ENCODE measurements around the gene GTF2IRD1. TPM values are rescaled to one million over a fixed set of nuclear protein-coding genes. Genes with fewer than 3 reads are reported as not detected.

GTF2IRD1 gene
- total and polyA plus RNA-seq, 2 experiments from 2014 or later = 28.7 to 37.1 TPM

DNA sequence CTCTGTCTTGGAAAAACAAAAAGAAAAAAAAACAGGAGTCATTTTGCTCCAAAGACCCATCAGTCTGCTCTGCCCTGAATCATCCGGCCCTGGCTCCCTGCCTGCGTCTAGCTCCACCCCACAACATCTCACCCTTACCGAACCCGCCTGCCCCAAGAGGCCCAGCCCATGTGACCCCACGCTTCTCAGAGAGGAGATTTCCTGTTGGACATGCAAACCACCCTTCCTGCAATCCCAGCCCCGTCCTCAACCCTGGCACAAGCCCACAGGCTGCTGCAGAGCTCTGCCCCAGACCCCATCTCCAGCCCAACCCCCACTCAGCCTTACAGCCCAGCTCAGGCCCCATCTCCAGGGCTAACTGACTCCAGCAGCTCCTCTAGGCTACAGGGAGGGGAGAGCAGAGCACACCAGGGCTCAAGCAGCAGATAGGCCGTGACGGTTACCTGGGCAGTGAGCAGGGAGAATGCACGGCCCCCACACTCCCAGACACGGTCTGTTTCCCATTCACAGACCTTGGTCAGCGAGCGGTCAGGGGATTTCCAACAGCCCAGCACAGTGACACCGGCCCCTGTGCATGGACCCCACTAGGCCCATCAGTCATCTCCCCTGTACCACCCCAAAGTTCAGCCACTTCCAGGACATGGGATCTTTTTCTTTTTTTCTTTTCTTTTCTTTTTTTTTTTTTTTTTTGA is 133.9 kb downstream of the GTF2IRD1 start:
- no peak for TF ChIP-seq EZH2 (IDR thresholded peaks at IDR 0.05; ENCODE audit: low read depth, unreplicated experiment)
- no peak for TF ChIP-seq POLR2AphosphoS5 (IDR thresholded peaks at IDR 0.05; ENCODE audit: low read depth)
- TF ChIP-seq, protein P1, sequence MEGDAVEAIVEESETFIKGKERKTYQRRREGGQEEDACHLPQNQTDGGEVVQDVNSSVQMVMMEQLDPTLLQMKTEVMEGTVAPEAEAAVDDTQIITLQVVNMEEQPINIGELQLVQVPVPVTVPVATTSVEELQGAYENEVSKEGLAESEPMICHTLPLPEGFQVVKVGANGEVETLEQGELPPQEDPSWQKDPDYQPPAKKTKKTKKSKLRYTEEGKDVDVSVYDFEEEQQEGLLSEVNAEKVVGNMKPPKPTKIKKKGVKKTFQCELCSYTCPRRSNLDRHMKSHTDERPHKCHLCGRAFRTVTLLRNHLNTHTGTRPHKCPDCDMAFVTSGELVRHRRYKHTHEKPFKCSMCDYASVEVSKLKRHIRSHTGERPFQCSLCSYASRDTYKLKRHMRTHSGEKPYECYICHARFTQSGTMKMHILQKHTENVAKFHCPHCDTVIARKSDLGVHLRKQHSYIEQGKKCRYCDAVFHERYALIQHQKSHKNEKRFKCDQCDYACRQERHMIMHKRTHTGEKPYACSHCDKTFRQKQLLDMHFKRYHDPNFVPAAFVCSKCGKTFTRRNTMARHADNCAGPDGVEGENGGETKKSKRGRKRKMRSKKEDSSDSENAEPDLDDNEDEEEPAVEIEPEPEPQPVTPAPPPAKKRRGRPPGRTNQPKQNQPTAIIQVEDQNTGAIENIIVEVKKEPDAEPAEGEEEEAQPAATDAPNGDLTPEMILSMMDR (conservative IDR thresholded peaks at IDR 0.05; ENCODE audit: low read depth in 2 of 2) = no peak
- no peak for TF ChIP-seq ZNF331 (CRISPR knock-in tag; IDR thresholded peaks at IDR 0.05; ENCODE audit: low read depth)
- TF ChIP-seq JUNB (IDR thresholded peaks at IDR 0.05; ENCODE audit: unreplicated experiment) = no peak
- TF ChIP-seq EZH2phosphoT487 (IDR thresholded peaks at IDR 0.05; ENCODE audit: unreplicated experiment) = no peak
- no peak for TF ChIP-seq NANOG (IDR thresholded peaks at IDR 0.05; ENCODE audit: borderline replicate concordance)
- TF ChIP-seq, protein P2, sequence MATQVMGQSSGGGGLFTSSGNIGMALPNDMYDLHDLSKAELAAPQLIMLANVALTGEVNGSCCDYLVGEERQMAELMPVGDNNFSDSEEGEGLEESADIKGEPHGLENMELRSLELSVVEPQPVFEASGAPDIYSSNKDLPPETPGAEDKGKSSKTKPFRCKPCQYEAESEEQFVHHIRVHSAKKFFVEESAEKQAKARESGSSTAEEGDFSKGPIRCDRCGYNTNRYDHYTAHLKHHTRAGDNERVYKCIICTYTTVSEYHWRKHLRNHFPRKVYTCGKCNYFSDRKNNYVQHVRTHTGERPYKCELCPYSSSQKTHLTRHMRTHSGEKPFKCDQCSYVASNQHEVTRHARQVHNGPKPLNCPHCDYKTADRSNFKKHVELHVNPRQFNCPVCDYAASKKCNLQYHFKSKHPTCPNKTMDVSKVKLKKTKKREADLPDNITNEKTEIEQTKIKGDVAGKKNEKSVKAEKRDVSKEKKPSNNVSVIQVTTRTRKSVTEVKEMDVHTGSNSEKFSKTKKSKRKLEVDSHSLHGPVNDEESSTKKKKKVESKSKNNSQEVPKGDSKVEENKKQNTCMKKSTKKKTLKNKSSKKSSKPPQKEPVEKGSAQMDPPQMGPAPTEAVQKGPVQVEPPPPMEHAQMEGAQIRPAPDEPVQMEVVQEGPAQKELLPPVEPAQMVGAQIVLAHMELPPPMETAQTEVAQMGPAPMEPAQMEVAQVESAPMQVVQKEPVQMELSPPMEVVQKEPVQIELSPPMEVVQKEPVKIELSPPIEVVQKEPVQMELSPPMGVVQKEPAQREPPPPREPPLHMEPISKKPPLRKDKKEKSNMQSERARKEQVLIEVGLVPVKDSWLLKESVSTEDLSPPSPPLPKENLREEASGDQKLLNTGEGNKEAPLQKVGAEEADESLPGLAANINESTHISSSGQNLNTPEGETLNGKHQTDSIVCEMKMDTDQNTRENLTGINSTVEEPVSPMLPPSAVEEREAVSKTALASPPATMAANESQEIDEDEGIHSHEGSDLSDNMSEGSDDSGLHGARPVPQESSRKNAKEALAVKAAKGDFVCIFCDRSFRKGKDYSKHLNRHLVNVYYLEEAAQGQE (IDR thresholded peaks at IDR 0.05; ENCODE audit: unreplicated experiment) = no peak
- TF ChIP-seq, protein P3, sequence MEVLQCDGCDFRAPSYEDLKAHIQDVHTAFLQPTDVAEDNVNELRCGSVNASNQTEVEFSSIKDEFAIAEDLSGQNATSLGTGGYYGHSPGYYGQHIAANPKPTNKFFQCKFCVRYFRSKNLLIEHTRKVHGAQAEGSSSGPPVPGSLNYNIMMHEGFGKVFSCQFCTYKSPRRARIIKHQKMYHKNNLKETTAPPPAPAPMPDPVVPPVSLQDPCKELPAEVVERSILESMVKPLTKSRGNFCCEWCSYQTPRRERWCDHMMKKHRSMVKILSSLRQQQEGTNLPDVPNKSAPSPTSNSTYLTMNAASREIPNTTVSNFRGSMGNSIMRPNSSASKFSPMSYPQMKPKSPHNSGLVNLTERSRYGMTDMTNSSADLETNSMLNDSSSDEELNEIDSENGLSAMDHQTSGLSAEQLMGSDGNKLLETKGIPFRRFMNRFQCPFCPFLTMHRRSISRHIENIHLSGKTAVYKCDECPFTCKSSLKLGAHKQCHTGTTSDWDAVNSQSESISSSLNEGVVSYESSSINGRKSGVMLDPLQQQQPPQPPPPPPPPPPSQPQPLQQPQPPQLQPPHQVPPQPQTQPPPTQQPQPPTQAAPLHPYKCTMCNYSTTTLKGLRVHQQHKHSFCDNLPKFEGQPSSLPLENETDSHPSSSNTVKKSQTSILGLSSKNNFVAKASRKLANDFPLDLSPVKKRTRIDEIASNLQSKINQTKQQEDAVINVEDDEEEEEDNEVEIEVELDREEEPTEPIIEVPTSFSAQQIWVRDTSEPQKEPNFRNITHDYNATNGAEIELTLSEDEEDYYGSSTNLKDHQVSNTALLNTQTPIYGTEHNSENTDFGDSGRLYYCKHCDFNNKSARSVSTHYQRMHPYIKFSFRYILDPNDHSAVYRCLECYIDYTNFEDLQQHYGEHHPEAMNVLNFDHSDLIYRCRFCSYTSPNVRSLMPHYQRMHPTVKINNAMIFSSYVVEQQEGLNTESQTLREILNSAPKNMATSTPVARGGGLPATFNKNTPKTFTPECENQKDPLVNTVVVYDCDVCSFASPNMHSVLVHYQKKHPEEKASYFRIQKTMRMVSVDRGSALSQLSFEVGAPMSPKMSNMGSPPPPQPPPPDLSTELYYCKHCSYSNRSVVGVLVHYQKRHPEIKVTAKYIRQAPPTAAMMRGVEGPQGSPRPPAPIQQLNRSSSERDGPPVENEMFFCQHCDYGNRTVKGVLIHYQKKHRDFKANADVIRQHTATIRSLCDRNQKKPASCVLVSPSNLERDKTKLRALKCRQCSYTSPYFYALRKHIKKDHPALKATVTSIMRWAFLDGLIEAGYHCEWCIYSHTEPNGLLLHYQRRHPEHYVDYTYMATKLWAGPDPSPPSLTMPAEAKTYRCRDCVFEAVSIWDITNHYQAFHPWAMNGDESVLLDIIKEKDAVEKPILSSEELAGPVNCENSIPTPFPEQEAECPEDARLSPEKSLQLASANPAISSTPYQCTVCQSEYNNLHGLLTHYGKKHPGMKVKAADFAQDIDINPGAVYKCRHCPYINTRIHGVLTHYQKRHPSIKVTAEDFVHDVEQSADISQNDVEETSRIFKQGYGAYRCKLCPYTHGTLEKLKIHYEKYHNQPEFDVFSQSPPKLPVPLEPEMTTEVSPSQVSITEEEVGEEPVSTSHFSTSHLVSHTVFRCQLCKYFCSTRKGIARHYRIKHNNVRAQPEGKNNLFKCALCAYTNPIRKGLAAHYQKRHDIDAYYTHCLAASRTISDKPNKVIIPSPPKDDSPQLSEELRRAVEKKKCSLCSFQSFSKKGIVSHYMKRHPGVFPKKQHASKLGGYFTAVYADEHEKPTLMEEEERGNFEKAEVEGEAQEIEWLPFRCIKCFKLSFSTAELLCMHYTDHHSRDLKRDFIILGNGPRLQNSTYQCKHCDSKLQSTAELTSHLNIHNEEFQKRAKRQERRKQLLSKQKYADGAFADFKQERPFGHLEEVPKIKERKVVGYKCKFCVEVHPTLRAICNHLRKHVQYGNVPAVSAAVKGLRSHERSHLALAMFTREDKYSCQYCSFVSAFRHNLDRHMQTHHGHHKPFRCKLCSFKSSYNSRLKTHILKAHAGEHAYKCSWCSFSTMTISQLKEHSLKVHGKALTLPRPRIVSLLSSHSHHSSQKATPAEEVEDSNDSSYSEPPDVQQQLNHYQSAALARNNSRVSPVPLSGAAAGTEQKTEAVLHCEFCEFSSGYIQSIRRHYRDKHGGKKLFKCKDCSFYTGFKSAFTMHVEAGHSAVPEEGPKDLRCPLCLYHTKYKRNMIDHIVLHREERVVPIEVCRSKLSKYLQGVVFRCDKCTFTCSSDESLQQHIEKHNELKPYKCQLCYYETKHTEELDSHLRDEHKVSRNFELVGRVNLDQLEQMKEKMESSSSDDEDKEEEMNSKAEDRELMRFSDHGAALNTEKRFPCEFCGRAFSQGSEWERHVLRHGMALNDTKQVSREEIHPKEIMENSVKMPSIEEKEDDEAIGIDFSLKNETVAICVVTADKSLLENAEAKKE (CRISPR knock-in tag; IDR thresholded peaks at IDR 0.05) = no peak
- TF ChIP-seq, protein P4, sequence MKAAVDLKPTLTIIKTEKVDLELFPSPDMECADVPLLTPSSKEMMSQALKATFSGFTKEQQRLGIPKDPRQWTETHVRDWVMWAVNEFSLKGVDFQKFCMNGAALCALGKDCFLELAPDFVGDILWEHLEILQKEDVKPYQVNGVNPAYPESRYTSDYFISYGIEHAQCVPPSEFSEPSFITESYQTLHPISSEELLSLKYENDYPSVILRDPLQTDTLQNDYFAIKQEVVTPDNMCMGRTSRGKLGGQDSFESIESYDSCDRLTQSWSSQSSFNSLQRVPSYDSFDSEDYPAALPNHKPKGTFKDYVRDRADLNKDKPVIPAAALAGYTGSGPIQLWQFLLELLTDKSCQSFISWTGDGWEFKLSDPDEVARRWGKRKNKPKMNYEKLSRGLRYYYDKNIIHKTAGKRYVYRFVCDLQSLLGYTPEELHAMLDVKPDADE (IDR thresholded peaks at IDR 0.05) = no peak
- TF ChIP-seq STAT1 (IDR thresholded peaks at IDR 0.05; ENCODE audit: unreplicated experiment) = no peak
- TF ChIP-seq ZNF114 (CRISPR knock-in tag; IDR thresholded peaks at IDR 0.05) = no peak
- no peak for TF ChIP-seq CREB1 (CRISPR knock-in tag; IDR thresholded peaks at IDR 0.05; ENCODE audit: low read depth)
- peaks cover 27% of the 10 kb centered on the region for H3K4me1 Mint-ChIP-seq
- no peak overlapping the region; the same call in 2 of the 3 replicates for H3K4me3 Mint-ChIP-seq
- Histone ChIP-seq H2AFZ (no peak overlapping the region), H3K36me3 (ENCODE audit: insufficient read depth) (no peaks in the 10 kb centered on the region), H3K79me2 (replicated peaks; ENCODE audit: insufficient read depth) (no peaks in the 10 kb centered on the region), H3K4me1 (ENCODE audit: insufficient read depth) (no peaks in the 10 kb centered on the region; the same call in 1 of the 2 replicates), H3K4me3 (no peak overlapping the region), H3K27me3 (ENCODE audit: insufficient read depth) (no peaks in the 10 kb centered on the region), H3K4me2 (no peak overlapping the region), H4K20me1 (replicated peaks; ENCODE audit: insufficient read depth) (no peaks in the 10 kb centered on the region), H3K27ac (ENCODE audit: low read depth) (peak overlapping the region; percentile 66; the same call in 1 of the 2 replicates), H3F3A (replicated peaks; ENCODE audit: low read depth) (peaks cover 12% of the 10 kb centered on the region; the same call in 1 of the 2 replicates), H3K9me2 (ENCODE audit: insufficient read depth) (no peaks in the 10 kb centered on the region)
- H3K9me3 Mint-ChIP-seq = no peaks in the 10 kb centered on the region; the same call in 2 of the 3 replicates
- H3K27ac Mint-ChIP-seq = peak overlapping the region; percentile 95
- peaks cover 18% of the 10 kb centered on the region; the same call in 2 of the 3 replicates for H3K36me3 Mint-ChIP-seq (ENCODE audit: low read depth)
- peaks cover 23% of the 10 kb centered on the region for H3K27me3 Mint-ChIP-seq (ENCODE audit: insufficient read depth, low read depth, poor library complexity)
- DNase-seq (ENCODE audit: low spot score) (peak; percentile 67), ATAC-seq (peak; percentile 90)
